Neural cell (in vitro differentiated cells): ENCODE data around the gene FHOD3. TPM values are rescaled to one million over a fixed set of nuclear protein-coding genes. Genes with fewer than 3 reads are reported as not detected.

ENCODE experiments used
- H2AFZ ChIP-seq: fragments of 200-600, 300-800 bp; sonication (generic), shearing (Covaris generic); 2 replicates; pipeline ENCODE4 v1.6.0; 2014; ENCODE audit warnings: low read depth, mild to moderate bottlenecking, antibody characterized with exemption, low read length, moderate library complexity
- H3F3A ChIP-seq: fragments of 200-600 bp; shearing (Covaris generic); 2 replicates; pipeline ENCODE4 v1.6.1; 2016; ENCODE audit warnings: mild to moderate bottlenecking, moderate library complexity, mixed read lengths, antibody characterized with exemption, low read length; ENCODE audit not compliant: insufficient read depth, poor library complexity, severe bottlenecking
- H3K27ac ChIP-seq: fragments of 200-600, 300-800 bp; sonication (generic), shearing (Covaris generic); 2 replicates; pipeline ENCODE4 v1.5.1; 2014; ENCODE audit warnings: mild to moderate bottlenecking, low read length, moderate library complexity
- H3K27me3 ChIP-seq: fragments of 300-800, 200-600 bp; sonication (generic), shearing (Covaris generic); 2 replicates; pipeline ENCODE4 v1.6.0; 2014; ENCODE audit warnings: mild to moderate bottlenecking, low read depth, low read length, moderate library complexity; ENCODE audit not compliant: insufficient read depth
- H3K36me3 ChIP-seq: fragments of 300-800, 200-600 bp; sonication (generic), shearing (Covaris generic); 2 replicates; pipeline ENCODE4 v1.5.1; 2014; ENCODE audit warnings: mild to moderate bottlenecking, antibody characterized with exemption, low read length, moderate library complexity; ENCODE audit not compliant: insufficient read depth
- H3K4me2 ChIP-seq: fragments of 300-800, 200-600 bp; sonication (generic), shearing (Covaris generic); 2 replicates; pipeline ENCODE4 v1.6.0; 2014; ENCODE audit warnings: mild to moderate bottlenecking, low read length
- H3K4me3 ChIP-seq: fragments of 300-800, 200-600 bp; sonication (generic), shearing (Covaris generic); 2 replicates; pipeline ENCODE4 v1.5.1; 2014; ENCODE audit warnings: mild to moderate bottlenecking, low read length, moderate library complexity
- H3K79me2 ChIP-seq: fragments of 200-600 bp; shearing (Covaris generic); replicated peaks from 2 replicates; pipeline ENCODE4 v1.6.0; 2014; ENCODE audit warnings: mild to moderate bottlenecking, low read length, moderate library complexity; ENCODE audit not compliant: insufficient read depth
- H3K9ac ChIP-seq: fragments of 300-800, 200-600 bp; sonication (generic), shearing (Covaris generic); 2 replicates; pipeline ENCODE4 v1.6.1; 2016; ENCODE audit warnings: mild to moderate bottlenecking, low read length, mixed read lengths
- H3K9me2 ChIP-seq: fragments of 200-600 bp; shearing (Covaris generic); 2 replicates; pipeline ENCODE4 v1.6.1; 2016; ENCODE audit warnings: mild to moderate bottlenecking, low read length, mixed read lengths; ENCODE audit not compliant: insufficient read depth
- H3K9me3 ChIP-seq: fragments of 200-600, 300-800 bp; sonication (generic), shearing (Covaris generic); 2 replicates; pipeline ENCODE4 v1.6.1; 2016; ENCODE audit warnings: mild to moderate bottlenecking, mixed run types, low read length, moderate library complexity, mixed read lengths
- H4K20me1 ChIP-seq: fragments of 200-600 bp; shearing (Covaris generic); 2 replicates; pipeline ENCODE4 v1.6.1; 2016; ENCODE audit warnings: mild to moderate bottlenecking, mixed run types; ENCODE audit not compliant: insufficient read depth
- EP300 ChIP-seq: fragments of 450-650 bp; conservative IDR thresholded peaks from 2 replicates; pipeline ENCODE4 v1.6.1; 2014; ENCODE audit warnings: antibody characterized with exemption, mild to moderate bottlenecking, moderate library complexity; ENCODE audit not compliant: poor library complexity, severe bottlenecking
- EZH2 ChIP-seq: fragments of 200-600, 300-800 bp; shearing (Covaris generic), sonication (generic); IDR thresholded peaks from 2 replicates; pipeline ENCODE4 v1.6.1; 2014; ENCODE audit warnings: antibody characterized with exemption, low read length, borderline replicate concordance, mild to moderate bottlenecking; ENCODE audit not compliant: insufficient read depth, poor library complexity, severe bottlenecking
- MXI1 ChIP-seq: fragments of 450-650 bp; conservative IDR thresholded peaks from 2 replicates; pipeline ENCODE4 v1.6.1; 2014; ENCODE audit warnings: antibody characterized with exemption, mild to moderate bottlenecking; ENCODE audit not compliant: poor library complexity, severe bottlenecking
- POLR2AphosphoS5 ChIP-seq: IDR thresholded peaks from 2 replicates; pipeline ENCODE4 v1.6.1; 2012
- RAD21 ChIP-seq: fragments of 450-650 bp; conservative IDR thresholded peaks from 2 replicates; pipeline ENCODE4 v1.6.1; 2014; ENCODE audit warnings: antibody characterized with exemption, mild to moderate bottlenecking, moderate library complexity
- SMC3 ChIP-seq: fragments of 450-650 bp; conservative IDR thresholded peaks from 2 replicates; pipeline ENCODE4 v1.6.1; 2014; ENCODE audit warnings: antibody characterized with exemption, mild to moderate bottlenecking, moderate library complexity; ENCODE audit not compliant: poor library complexity
- TAF1 ChIP-seq: IDR thresholded peaks from 2 replicates; pipeline ENCODE4 v1.6.1; 2012; ENCODE audit warnings: low read depth
- polyA plus RNA-seq: library from polyadenylated mRNA; depleted of rRNA; stranded (reverse); fragments of >200 nt; gene quantifications from 2 replicates; pipeline ENCODE4 v1.2.3, GENCODE V29; 2014
- TF ChIP-seq, protein P1 (sequence below): fragments of 450-650 bp; IDR thresholded peaks from 2 replicates; pipeline ENCODE4 v1.5.1; 2014; ENCODE audit warnings: antibody characterized with exemption, mild to moderate bottlenecking, moderate library complexity; ENCODE audit not compliant: poor library complexity, severe bottlenecking
- TF ChIP-seq, protein P2 (sequence below): IDR thresholded peaks from 2 replicates; pipeline ENCODE4 v1.6.1; 2012; ENCODE audit warnings: borderline replicate concordance

FHOD3 gene
- polyA plus RNA-seq, 1 donor from 2014 or later = 19.4 TPM

DNA sequence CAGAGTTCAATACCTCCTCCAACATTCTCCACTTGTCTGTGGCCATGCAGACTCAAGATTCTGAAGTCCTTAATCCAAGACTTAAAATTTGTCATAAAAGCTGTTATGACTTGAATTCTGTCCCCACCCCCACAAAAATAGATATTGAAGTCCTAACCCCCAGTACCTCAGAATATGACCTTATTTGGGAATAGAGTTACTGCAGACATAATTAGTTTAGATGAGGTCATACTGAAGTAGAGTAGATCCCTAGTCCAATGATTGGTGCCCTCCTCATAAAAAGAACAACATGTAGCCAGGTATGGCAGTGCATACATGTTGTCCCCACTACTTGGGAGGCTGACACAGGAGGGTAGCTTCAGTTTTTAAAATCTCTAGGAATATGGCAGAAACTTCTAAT is 522.1 kb downstream of the FHOD3 start:
- no peaks in the 10 kb centered on the region for H3K9me2 ChIP-seq
- H3K9me3 ChIP-seq = no peaks in the 10 kb centered on the region
- H4K20me1 ChIP-seq = no peaks in the 10 kb centered on the region
- peaks cover 9% of the 10 kb centered on the region for H3K79me2 ChIP-seq
- H3K9ac ChIP-seq = no peak overlapping the region
- TF ChIP-seq, protein P1, sequence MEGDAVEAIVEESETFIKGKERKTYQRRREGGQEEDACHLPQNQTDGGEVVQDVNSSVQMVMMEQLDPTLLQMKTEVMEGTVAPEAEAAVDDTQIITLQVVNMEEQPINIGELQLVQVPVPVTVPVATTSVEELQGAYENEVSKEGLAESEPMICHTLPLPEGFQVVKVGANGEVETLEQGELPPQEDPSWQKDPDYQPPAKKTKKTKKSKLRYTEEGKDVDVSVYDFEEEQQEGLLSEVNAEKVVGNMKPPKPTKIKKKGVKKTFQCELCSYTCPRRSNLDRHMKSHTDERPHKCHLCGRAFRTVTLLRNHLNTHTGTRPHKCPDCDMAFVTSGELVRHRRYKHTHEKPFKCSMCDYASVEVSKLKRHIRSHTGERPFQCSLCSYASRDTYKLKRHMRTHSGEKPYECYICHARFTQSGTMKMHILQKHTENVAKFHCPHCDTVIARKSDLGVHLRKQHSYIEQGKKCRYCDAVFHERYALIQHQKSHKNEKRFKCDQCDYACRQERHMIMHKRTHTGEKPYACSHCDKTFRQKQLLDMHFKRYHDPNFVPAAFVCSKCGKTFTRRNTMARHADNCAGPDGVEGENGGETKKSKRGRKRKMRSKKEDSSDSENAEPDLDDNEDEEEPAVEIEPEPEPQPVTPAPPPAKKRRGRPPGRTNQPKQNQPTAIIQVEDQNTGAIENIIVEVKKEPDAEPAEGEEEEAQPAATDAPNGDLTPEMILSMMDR = no peak
- TF ChIP-seq RAD21 = no peak
- no peak for TF ChIP-seq EZH2
- TF ChIP-seq TAF1 = no peak
- TF ChIP-seq EP300 = no peak
- TF ChIP-seq, protein P2, sequence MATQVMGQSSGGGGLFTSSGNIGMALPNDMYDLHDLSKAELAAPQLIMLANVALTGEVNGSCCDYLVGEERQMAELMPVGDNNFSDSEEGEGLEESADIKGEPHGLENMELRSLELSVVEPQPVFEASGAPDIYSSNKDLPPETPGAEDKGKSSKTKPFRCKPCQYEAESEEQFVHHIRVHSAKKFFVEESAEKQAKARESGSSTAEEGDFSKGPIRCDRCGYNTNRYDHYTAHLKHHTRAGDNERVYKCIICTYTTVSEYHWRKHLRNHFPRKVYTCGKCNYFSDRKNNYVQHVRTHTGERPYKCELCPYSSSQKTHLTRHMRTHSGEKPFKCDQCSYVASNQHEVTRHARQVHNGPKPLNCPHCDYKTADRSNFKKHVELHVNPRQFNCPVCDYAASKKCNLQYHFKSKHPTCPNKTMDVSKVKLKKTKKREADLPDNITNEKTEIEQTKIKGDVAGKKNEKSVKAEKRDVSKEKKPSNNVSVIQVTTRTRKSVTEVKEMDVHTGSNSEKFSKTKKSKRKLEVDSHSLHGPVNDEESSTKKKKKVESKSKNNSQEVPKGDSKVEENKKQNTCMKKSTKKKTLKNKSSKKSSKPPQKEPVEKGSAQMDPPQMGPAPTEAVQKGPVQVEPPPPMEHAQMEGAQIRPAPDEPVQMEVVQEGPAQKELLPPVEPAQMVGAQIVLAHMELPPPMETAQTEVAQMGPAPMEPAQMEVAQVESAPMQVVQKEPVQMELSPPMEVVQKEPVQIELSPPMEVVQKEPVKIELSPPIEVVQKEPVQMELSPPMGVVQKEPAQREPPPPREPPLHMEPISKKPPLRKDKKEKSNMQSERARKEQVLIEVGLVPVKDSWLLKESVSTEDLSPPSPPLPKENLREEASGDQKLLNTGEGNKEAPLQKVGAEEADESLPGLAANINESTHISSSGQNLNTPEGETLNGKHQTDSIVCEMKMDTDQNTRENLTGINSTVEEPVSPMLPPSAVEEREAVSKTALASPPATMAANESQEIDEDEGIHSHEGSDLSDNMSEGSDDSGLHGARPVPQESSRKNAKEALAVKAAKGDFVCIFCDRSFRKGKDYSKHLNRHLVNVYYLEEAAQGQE = no peak
- no peak for TF ChIP-seq SMC3
- TF ChIP-seq MXI1 = no peak
- no peak for TF ChIP-seq POLR2AphosphoS5
- peaks cover 10% of the 10 kb centered on the region for H3K36me3 ChIP-seq
- no peak overlapping the region for H3K4me2 ChIP-seq
- no peaks in the 10 kb centered on the region for H3F3A ChIP-seq
- H2AFZ ChIP-seq = no peak overlapping the region
- H3K27me3 ChIP-seq = no peaks in the 10 kb centered on the region
- H3K4me3 ChIP-seq = no peak overlapping the region
- no peak overlapping the region for H3K27ac ChIP-seq

DNA sequence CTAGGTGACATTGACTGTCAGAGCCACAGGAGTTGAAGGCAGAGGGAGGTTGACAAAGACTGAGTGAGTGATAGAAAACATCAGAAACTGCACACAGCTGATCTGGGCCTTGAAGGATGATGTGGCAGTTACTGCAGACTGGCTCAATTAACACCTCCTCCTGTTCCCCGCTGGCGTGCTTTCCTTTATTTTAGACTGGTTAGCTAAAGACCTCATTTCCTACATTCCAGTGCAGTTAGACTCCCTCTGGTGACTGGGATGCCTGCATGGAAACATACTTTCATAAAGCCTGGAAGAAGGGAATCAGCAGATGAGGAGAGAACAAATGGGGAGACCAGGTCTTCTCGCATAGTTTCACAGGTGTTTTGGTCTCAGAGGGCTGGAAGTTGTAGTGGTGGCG is 524.2 kb downstream of the FHOD3 start:
- TF ChIP-seq, protein P2 = no peak
- TF ChIP-seq, protein P1 = no peak
- peak; percentile 59 for TF ChIP-seq EP300
- Histone ChIP-seq H3K27ac (no peak overlapping the region), H3K27me3 (no peaks in the 10 kb centered on the region), H3F3A (no peaks in the 10 kb centered on the region), H3K79me2 (peaks cover 27% of the 10 kb centered on the region), H3K36me3 (peaks cover 10% of the 10 kb centered on the region), H3K9me3 (no peaks in the 10 kb centered on the region), H3K9ac (no peak overlapping the region), H4K20me1 (no peaks in the 10 kb centered on the region), H3K4me2 (no peak overlapping the region), H3K4me3 (no peak overlapping the region), H2AFZ (no peak overlapping the region), H3K9me2 (no peaks in the 10 kb centered on the region)
